ENCODE results near the gene VIM. TPM values are rescaled to one million over a fixed set of nuclear protein-coding genes. Genes with fewer than 3 reads are reported as not detected.

The VIM gene
- total and polyA plus RNA-seq, 2 experiments from 2014 or later, result 258 to 1,157 TPM

Other genes starting within 250 kb of the VIM start
- gene CUBN, start 98.4 kb upstream of the VIM start, total RNA-seq, result 1.7 and 2.7 TPM in 2 replicates
- 0.79 and 1.4 TPM in 2 replicates for gene CUBN, start 98.4 kb upstream of the VIM start, polyA plus RNA-seq
- 5.7 and 10.1 TPM in 2 replicates for gene TRDMT1, start 26.6 kb upstream of the VIM start, total RNA-seq
- gene TRDMT1, start 26.6 kb upstream of the VIM start, polyA plus RNA-seq, result 3.9 and 7.9 TPM in 2 replicates
- not detected in 2 replicates for gene ST8SIA6, start 226.4 kb downstream of the VIM start, total RNA-seq
- 0.79 TPM in 1 of 2 replicates, not detected in the other for gene ST8SIA6, start 226.4 kb downstream of the VIM start, polyA plus RNA-seq